Stimulated activated CD8-positive, alpha-beta memory T cell treated with anti-CD3 and anti-CD28 coated beads, Interleukin-7, amount 100 ng/mL, for 4 hours (primary cell): ENCODE measurements around the gene RBP3.
"Not testable (repeated sequence)": the region's sequence is repeated elsewhere in the genome, so short reads cannot be mapped to it uniquely, and the experiment has no call there.

Source experiments
- DNase-seq, 2 donors: peaks; one replicate each; pipeline ENCODE4 v3.0.0-alpha.2; 2020; ENCODE audit warnings: low read depth in 2 of 2

RBP3 gene

DNA sequence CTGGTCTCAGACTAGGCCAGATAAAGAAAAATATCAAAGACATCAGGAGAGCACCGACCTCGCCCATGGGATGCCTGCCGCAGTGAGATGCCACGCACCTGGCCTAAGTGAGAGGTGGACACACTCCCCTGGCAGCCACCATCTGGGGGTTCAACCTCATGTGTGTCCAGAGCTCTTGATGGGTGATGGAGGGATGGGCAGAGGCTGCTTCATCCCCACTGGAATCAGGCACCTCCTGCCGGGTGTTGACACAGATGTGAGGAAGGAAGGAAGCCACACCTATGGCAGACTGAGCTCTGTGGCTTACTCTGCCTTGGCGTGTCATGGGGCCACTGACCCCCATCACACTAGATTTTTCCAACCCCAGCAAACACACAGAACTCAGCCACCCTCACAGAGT is 24.6 kb downstream of the RBP3 start:
- no peak for DNase-seq

GRCh38 chr10:47374611-47375536 is 26.7 kb downstream of the RBP3 start:
- DNase-seq: no peak

- DNase-seq: no peak
Observed at GRCh38 chr10:47376522-47377220, 28.5 kb downstream of the RBP3 start.

DNA sequence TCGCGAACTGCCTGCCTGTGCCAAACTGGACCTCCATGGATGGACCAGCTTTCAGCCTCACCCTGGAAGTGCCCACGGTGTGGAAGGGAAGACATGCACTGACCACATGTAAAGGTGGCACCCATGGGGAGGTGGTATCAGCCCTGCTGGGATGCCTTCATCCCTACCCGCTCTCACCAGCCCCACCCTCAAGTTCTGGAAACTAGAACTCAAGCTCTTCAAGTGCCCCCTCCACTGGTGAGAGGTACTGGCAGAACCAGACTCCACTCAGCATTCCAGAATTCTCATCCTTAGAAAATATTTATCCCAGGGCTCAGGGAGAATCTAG is 30.0 kb downstream of the RBP3 start:
- DNase-seq: no peak

GRCh38 chr10:47378606-47379444 is 30.7 kb downstream of the RBP3 start:
- DNase-seq: no peak

GRCh38 chr10:47379445-47379785 is 31.3 kb downstream of the RBP3 start:
- no peak for DNase-seq

- DNase-seq: no peak
Observed at GRCh38 chr10:47379901-47380300, 31.7 kb downstream of the RBP3 start.

DNA sequence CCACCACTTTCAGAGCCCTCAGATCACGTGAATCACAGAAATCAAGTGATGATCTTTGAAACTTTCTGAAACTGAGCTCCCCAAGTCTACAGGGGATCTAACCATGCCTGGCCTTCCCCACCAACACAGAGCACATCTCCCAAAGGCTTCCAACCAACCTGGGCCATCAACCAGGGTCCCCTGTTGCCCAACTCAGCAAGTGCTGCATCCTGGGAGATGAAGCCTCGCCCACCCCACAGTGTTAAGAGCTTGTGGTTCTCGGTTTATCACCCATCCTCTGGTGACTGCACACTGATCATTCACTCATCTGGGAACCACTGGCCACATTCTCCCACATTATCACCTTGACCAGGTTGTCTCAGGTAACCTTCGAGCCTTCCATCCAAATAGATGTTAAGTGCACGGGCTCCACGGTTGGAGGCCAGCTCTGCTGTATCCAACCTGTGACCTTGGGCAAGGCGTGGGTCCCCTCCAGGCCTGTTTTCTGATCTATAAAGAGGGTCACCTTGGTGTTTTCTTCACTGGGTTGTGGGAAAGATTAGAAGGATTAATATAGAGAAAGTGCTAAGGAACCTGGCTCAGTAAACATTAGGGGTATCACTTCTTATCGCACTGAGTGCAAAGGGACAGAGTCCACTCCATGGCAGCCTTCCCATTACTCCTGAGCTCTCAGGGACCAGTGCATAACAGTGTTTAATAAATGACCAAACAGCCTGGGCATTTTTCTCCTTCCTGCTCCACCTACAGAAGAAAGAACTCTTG is 32.4 kb downstream of the RBP3 start:
- DNase-seq: no peak

DNA sequence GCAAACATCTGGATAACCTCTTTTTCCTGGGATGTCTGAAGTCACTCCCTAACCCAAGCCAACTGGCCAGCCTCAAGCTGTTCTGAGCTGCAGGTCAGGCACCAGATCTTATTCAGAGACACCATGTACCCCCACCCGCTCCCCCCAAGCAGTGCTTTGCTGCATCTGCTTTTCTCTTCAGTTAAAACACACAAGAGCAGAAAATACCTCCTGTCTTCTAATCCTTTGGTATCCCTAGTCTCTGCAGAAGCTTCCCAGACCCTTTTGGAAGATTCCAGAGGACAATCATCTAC is 32.9 kb downstream of the RBP3 start:
- DNase-seq: no peak

DNA sequence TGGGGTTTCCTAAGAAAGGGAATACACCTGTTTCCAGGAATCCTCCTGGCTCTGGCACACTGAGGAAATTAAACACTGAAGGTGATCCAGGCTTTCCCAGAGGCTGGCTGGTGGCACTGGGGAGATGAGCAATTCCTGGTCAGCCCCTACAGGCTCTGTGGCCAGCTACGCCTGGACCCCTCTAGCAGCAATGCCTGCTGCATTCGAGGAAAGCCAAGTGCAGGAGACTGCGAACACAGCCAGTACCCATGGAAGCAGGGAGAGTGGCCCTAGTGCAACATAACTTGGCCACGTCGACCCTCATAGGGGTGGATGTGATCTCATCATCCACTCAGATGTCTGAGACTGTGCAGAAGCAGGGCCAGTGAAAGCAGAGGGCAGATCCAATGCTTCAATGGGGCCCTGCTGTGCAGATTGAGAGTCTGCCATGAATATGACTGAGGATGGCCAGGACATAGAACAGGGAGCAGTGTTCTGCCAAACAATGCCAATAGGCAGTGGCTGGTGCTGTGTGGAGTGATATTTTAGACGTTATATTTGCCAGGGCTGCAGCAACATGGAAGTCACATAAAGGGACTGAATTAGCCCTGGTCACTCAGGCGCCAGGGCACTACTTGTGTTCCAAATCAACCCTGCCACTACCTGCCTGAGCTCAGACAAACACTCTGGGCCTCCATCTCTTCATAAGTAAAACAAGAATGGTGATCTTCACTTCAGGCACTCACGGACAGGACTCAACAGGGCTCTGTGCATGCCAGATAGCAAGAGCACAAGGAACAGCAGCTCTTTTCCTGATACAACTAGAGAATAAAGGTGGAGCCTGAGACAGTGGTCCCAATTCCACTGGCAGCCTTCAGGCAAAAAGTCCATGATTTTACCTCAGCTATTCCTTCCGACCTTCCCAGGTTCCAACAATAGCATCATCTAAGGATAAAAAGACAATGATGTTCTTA is 33.5 kb downstream of the RBP3 start:
- no peak for DNase-seq

DNA sequence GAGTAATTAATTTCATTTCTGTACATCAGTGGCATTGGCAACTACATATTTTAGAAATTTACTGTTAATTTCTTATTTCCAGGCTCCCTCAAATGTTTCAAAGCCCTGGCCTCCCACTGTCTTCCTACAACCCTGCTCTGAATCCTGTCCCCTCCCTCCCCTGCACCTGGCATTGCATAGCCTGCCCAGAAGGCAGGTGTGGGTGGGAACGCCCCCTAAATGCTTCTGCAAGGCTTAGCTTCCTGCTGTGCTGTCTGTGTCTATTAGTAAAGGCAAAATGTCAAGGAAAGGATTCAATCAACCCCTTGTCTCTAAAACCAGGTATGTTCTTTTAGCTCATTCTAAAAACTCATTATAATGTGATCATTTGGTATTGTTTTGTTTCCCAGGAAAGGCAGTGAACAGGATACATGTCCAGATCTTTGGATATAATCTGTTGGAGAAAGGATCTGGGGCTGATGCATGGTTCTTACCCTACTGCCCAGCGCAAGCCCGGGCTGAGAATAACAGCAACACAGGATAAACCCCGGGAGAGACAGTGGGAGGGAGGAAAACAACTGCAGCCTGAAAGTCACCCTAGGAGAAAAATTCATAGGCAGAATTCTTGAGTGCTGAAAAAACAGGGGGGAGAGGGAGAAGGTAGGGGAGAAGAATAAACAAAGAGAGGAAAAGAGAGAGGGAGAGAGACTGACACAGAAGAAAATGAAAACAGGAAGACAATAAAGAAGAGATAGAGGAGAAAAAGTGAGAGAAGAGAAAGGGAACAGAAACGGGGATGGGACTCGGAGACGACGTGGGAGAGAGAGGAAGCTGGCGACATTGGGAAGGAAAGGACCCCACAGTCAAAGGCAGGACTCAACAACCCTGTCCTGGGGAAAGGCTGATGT is 35.3 kb downstream of the RBP3 start:
- no peak for DNase-seq

DNA sequence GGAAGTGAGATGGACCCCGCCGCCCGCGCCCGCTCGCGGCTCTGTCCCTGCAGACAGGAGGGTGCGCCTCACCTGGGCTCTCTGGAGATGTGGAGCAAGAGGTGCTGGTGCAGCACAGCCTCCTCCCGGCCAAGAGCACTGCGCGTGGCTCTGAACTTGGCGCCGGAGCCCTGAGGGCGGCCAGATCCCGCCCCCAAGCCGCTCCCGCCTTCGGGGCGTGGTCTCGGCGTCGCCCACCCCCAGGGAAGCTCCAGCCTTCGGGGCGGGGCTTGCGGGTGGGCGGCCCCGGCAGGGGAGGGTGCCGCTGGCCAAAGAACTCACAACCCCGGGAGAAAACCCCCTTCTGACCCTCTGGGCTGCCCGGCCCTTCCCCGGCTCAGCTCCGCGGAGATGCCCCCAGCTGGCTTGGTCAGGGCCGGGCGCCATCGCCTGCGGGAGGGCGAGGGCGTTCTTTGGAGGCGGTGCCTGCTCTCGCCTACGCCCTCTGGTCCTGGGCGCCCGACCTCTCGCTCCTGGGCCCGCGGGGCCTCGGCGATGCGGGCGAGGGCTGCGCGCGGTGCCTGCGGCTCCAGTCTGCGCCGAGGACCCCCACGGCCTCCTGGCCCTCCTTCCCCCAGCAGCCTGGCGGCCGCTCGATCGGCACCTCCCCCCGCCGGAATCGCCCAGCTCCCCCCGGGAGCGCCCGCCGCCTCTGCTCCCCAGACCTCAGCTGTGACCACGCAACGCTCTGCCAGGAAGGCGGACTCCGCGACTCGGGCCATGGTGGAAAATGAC is 36.2 kb downstream of the RBP3 start, which contains the start of gene ZNF488:
TSS of gene ZNF488 (minus strand) at position 146 of the 774 bp plus-strand sequence. CDS start 15,464 bp downstream, outside the sequence.
- peak; percentile 30 to 64 for DNase-seq

- not testable (repeated sequence) for DNase-seq
Observed at GRCh38 chr10:47386104-47386503, 37.9 kb downstream of the RBP3 start.

DNA sequence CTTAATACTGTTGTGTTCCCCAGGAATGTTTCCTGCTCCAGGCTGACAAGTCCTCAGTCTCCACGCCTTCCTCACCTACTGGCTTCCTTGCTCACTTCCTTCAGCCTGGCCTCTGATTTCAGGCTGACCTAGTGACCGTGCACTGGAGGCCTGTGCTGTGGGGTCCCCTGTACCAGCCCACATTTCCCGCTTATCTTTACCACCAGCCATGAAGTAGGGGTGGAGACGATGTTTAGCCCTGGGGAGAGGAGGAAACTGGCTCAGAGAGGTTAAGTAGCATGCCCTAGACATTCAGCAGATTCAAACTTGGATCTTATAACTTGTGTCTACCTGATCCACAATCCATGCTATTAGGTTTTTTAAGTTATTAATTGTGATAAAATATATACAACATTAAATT is 40.7 kb downstream of the RBP3 start:
- no peak for DNase-seq

DNA sequence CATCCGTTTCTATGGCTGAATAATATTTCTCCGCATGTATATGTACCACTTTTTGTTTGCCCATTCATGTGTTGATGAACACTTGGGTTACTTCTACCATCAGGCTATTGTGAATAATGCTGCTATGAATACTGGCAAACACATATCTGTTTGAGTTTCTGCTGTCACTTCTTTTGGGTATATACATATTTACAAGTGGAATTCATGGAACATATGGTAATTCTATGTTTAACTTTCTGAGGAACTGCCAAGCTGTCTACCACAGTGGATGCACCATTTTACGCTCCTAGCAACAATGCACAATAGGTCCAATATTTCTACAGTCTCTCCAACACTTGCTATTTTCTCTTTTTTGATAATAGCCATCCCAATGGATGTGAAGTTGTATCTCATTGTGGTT is 41.5 kb downstream of the RBP3 start:
- DNase-seq: no peak

GRCh38 chr10:47396311-47396717 is 48.2 kb downstream of the RBP3 start:
- DNase-seq: no peak

- no peak for DNase-seq
Observed at GRCh38 chr10:47397256-47397655, 49.1 kb downstream of the RBP3 start.

- no peak for DNase-seq
Observed at GRCh38 chr10:47400251-47400650, 52.1 kb downstream of the RBP3 start.

- no peak for DNase-seq
Observed at GRCh38 chr10:47400786-47401185, 52.6 kb downstream of the RBP3 start.
